GM12892 (cell line): ENCODE measurements around the gene WNT11.

Experiments used
- DNase-seq: peaks from one replicate; pipeline ENCODE4 v3.0.0; 2011; ENCODE audit not compliant: insufficient read length
- FAIRE-seq: peaks from 2 replicates; lab custom pipeline; 2011; peaks lifted over from hg19 to GRCh38; lab: Jason Lieb, UNC
- POLR2A ChIP-seq: IDR thresholded peaks from 2 replicates; pipeline ENCODE4 v1.6.1; 2011; ENCODE audit warnings: low read depth, low read length, control low read depth
- POLR2AphosphoS5 ChIP-seq: IDR thresholded peaks from 2 replicates; pipeline ENCODE4 v1.6.1; 2011; ENCODE audit warnings: low read depth, low read length, control low read depth
- TAF1 ChIP-seq: IDR thresholded peaks from 2 replicates; pipeline ENCODE4 v1.6.1; 2011; ENCODE audit warnings: low read depth, mild to moderate bottlenecking, control low read depth, low read length, borderline replicate concordance

The WNT11 gene

DNA sequence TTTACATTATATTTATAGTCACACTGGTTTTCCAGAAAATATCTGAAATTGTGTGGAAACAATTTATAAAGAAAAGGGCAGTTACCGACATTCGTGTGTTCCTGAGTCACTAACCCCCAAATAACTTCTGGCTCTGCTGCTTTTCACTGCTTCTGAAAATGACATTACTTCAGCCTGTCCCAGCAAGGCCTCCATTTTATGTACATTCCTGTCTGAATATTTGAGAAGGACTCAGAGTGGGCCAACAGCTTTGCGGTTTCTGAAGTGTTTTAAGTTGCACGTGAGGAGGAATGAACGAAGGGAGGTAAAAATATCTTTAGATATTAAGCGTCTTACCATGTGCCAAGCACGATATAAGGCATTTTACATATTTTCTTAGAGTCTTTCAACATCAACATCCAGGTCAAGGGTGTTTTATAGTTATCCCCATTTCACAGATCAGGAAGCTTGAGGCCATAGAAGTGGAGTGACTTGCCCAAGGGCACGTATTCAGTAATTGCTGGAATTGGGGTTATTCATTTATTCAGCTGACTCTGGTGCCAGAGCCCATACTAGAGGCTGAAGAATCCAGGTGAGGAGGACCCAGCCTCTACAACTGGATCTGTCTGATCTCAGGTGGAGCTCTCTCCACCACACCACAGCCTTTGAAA is 30.8 kb upstream of the WNT11 start:
- no peak for DNase-seq
- TF ChIP-seq POLR2A: no peak
- TF ChIP-seq TAF1: no peak
- no peak for TF ChIP-seq POLR2AphosphoS5
- no peak for FAIRE-seq

GRCh38 chr11:76236092-76236999 is 30.0 kb upstream of the WNT11 start:
- FAIRE-seq (peak; percentile 58), DNase-seq (peak; percentile 52)

DNA sequence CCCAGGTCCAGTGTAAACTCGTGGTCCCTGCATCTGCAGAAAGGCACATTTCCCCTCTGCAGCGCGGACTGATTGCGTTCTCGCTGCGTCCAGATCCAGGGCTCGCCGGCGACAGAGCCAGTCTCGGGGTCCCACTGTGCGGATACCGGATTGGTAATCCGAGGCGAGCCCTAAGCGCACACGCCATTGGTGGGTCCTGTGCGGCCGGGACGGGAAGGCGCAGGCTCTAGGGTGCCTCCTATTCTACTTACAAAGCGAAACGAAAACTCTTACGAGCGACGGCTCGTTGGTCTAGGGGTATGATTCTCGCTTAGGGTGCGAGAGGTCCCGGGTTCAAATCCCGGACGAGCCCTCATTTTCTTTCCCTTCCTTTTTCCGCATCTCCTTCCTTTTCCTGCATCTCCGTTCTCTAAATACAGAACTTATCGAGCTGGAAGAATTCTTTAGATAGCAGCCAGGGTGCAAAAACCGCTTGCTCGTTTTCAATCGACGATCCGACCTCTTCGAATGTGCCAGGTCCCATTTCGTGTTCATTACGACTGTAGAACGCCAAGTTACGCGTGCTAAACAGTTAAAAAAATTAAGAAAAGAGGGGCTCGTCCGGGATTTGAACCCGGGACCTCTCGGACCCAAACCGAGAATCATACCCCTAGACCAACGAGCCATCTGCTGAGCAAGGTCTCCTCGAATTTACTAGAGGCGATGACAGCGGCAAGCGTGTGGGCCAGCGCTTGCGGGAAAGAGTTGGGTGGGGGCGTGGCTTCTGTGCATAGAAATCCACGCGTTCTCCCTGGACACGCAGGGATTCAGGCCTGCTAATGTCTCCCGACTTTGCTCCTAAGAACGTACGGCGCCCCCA is 29.2 kb upstream of the WNT11 start:
- DNase-seq (peak; percentile 93), FAIRE-seq (peak; percentile 97)
- no peak; the same call in 1 of the 2 replicates for TF ChIP-seq POLR2AphosphoS5
- no peak for TF ChIP-seq TAF1
- TF ChIP-seq POLR2A: peak; percentile 57; the same call in 1 of the 2 replicates

More at GRCh38 chr11:76236092-76236999, 30.0 kb upstream of the WNT11 start:
- no peak for TF ChIP-seq POLR2AphosphoS5
- no peak for TF ChIP-seq POLR2A
- no peak for TF ChIP-seq TAF1

DNA sequence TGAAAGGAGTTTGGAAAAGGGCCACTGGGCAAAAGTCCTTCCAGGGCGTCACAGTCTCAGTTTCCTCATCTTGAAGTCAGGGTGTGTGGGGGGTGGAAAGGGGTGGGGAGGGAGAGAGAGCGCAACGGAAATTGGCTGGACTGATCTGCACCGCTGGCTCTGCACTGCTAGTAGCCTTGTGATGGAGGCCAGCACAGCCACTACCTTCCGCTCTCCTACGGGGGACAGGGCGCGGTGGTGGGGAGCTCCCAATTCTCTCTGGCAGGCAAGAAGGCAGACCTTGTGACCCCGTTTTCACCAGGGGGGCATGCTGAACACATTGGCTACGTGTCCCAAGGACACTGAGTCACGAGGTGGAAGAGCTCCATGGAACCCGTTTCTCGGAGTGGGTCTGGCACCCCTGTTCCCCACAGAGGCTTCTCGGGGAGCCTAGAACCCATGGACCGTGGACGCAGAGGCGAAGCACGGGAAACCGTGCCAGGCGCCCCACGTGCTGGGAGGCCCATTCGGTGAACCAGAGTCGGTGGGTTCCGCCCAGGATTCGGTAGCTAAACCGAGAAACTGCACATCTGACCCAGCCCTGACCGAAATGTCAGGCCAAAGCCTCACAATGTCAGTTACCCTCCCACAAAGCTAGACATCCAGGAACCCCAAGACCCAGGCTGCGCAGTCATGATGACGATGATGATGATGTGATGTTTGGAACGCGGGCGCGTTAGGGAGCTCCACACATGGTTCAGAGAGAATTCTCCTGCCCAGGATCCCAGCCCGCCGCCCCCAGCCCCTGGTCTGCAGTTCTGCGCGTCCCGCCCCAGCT is 28.3 kb upstream of the WNT11 start:
- FAIRE-seq (no peak), DNase-seq (peak; percentile 66)
- no peak for TF ChIP-seq TAF1
- peak; percentile 64; the same call in 1 of the 2 replicates for TF ChIP-seq POLR2A
- peak; percentile 56; the same call in 1 of the 2 replicates for TF ChIP-seq POLR2AphosphoS5

GRCh38 chr11:76234021-76234415 is 27.7 kb upstream of the WNT11 start:
- FAIRE-seq: peak; percentile 21
- TF ChIP-seq POLR2AphosphoS5: no peak
- TF ChIP-seq TAF1: no peak
- TF ChIP-seq POLR2A: no peak
- no peak for DNase-seq

GRCh38 chr11:76233196-76233921 is 27.1 kb upstream of the WNT11 start:
- no peak for FAIRE-seq
- no peak for DNase-seq
- TF ChIP-seq POLR2AphosphoS5 (no peak), TAF1 (no peak), POLR2A (no peak)

GRCh38 chr11:76232026-76232665 is 25.8 kb upstream of the WNT11 start:
- TF ChIP-seq TAF1 (no peak), POLR2A (no peak), POLR2AphosphoS5 (no peak)
- no peak for FAIRE-seq
- DNase-seq: no peak

- DNase-seq: no peak
- FAIRE-seq: peak; percentile 17
- no peak for TF ChIP-seq TAF1
- no peak for TF ChIP-seq POLR2AphosphoS5
- TF ChIP-seq POLR2A: no peak
Observed at GRCh38 chr11:76231121-76231738, 24.9 kb upstream of the WNT11 start.

DNA sequence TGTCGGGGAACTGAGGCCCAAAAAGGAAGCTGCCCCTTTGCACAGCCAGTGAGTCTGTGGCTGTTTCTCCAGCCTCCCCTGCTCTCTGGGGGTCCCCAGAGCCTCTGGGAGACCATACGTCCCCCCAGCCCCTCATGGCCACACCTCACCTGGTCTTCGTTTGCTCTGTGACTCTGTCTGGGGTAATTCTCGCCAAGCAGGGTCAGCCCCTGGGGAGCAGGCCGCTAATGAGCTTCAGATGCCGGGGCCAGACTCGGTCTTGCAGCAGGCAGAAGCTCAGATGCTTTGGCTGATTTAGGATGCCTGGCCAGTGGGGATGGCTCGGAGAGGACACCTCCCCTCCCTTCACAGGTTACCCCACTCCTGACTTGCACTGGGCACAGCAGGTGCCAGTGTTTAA is 24.1 kb upstream of the WNT11 start:
- no peak for DNase-seq
- no peak for FAIRE-seq
- TF ChIP-seq POLR2AphosphoS5 (no peak), POLR2A (no peak), TAF1 (no peak)
